HL-60/S4 treated with retinoic acid at 250 ng/mL for 4 days and 3 days (cell line): ENCODE measurements around the gene UVSSA.

Experiments
- in situ Hi-C: fragments of 300-500 bp; cut with MboI; formaldehyde crosslinking; loops from 2 replicates; pipeline ENCODE4 v1.7.0; 2022; ENCODE audit warnings: low sequenced_read_pairs

UVSSA gene

GRCh38 chr4:1346781-1347409, at the start of gene UVSSA:
Gene UVSSA, plus strand, starts transcription at chr4:1347208. Its CDS starts 884 bp downstream, at chr4:1348092.
- in situ Hi-C loops, result no loop called here

GRCh38 chr4:1297456-1298325, 49.3 kb upstream of the UVSSA start:
- in situ Hi-C loops, result no loop called here

GRCh38 chr4:1298461-1298860, 48.5 kb upstream of the UVSSA start:
- in situ Hi-C loops, result no loop called here

- in situ Hi-C loops, result no loop called here
These were observed 47.6 kb upstream of the UVSSA start for GRCh38 chr4:1299301-1299860.

- in situ Hi-C loops, result no loop called here
These were observed 46.2 kb upstream of the UVSSA start for GRCh38 chr4:1300466-1301455.

GRCh38 chr4:1302159-1302558, 44.8 kb upstream of the UVSSA start:
- in situ Hi-C loops, result no loop called here

- in situ Hi-C loops, result no loop called here
These were observed 41.7 kb upstream of the UVSSA start for GRCh38 chr4:1305261-1305711.

GRCh38 chr4:1305781-1306455, 41.1 kb upstream of the UVSSA start:
- in situ Hi-C loops, result no loop called here

GRCh38 chr4:1307951-1308735, 38.9 kb upstream of the UVSSA start:
- in situ Hi-C loops, result no loop called here

- in situ Hi-C loops, result no loop called here
These were observed 37.6 kb upstream of the UVSSA start for GRCh38 chr4:1309261-1310010.

- in situ Hi-C loops, result no loop called here
These were observed 36.8 kb upstream of the UVSSA start for GRCh38 chr4:1310031-1310795.

- in situ Hi-C loops, result no loop called here
These were observed 36.0 kb upstream of the UVSSA start for GRCh38 chr4:1310796-1311631.

GRCh38 chr4:1312821-1313640, 34.0 kb upstream of the UVSSA start:
- in situ Hi-C loops, result no loop called here

- in situ Hi-C loops, result no loop called here
These were observed 31.7 kb upstream of the UVSSA start for GRCh38 chr4:1315306-1315705.

GRCh38 chr4:1315836-1316536, 31.0 kb upstream of the UVSSA start:
- in situ Hi-C loops, result no loop called here
